ENCODE data around the gene ATP10A.

DNA sequence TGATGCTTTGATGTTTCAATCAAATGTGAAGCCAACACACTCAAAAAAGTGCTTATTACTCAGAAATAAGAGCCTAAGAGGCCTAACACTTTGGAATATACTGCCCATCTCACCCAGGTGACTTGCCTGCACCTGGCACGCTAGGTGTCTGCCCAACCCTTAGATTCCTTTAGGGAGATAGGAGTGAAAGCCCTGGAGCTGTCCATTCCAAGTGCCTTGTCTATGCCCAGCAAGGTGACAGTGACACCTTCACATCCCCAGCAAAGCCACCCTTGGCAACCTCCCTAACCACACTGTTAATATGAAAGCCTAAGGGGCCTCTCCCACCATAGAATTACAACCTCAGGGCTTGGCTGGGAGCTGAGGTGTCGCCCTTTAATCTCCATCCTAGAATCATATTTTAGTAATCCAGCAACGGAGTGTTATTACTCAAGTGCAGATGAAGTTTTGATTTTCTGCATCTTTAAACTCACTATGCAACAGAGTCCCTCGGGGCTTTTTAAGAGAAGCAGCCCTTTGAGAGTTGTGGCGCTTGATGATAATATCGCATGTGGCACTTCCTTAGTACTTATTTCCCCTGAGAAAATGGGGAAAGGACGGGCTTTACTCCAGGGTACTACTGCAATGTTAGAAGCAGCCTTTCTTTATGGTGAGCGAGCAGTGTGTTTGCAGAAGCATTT lies 24.8 kb downstream of the ATP10A start:
- no peak for TF ChIP-seq POLR2AphosphoS5 (IDR thresholded peaks at IDR 0.05)
- no peak for TF ChIP-seq CTCF (IDR thresholded peaks at IDR 0.05)
- no peak for TF ChIP-seq POLR2A (IDR thresholded peaks at IDR 0.05)
